HepG2 (cell line): ENCODE results near the gene CD151. TPM values are rescaled to one million over a fixed set of nuclear protein-coding genes. Genes with fewer than 3 reads are reported as not detected.
A peak's percentile ranks its signal among the peaks of the same experiment; 100 is the strongest.

Source experiments
- ATAC-seq: fragments of 200-7000 bp; cut with Tn5 transposase; 3 replicates; pipeline ENCODE4 v1.9.1; 2020; ENCODE audit warnings: mild to moderate bottlenecking, moderate library complexity
- BruUV-seq: library from RNA; stranded (reverse); fragments of 400-500 nt; replicated peaks from 2 replicates; lab custom pipeline; 2021; lab: Mats Ljungman, UMichigan
- CTCF ChIA-PET: fragments of 300-600 bp; formaldehyde crosslinking; extraction: SDS; loops from one replicate; lab custom pipeline; 2021; ENCODE audit warnings: low total read pairs, inconsistent platforms, low intra/inter-chr PET ratio; lab: Yijun Ruan, JAX
- POLR2A ChIA-PET: fragments of 350-600 bp; sonication (Branson Sonifier 250); formaldehyde crosslinking; loops from one replicate; lab custom pipeline; 2020; ENCODE audit warnings: antibody characterized with exemption, inconsistent platforms; lab: Yijun Ruan, JAX
- DNase-seq: peaks from one replicate; pipeline ENCODE4 v3.0.0-alpha.2; 2015; ENCODE audit warnings: low spot score
- FAIRE-seq: peaks from 3 replicates; lab custom pipeline; 2011; peaks lifted over from hg19 to GRCh38; lab: Jason Lieb, UNC
- H2AFZ ChIP-seq: one replicate; pipeline ENCODE4 v1.6.1; 2011; ENCODE audit warnings: low read length, inconsistent platforms
- H3K27ac ChIP-seq: fragments of 300-600 bp; 3 replicates; pipeline ENCODE4 v1.8.0; 2011; ENCODE audit warnings: mixed run types, mild to moderate bottlenecking, mixed read lengths, low read length, inconsistent platforms; ENCODE audit not compliant: insufficient read depth; ENCODE audit errors: extremely low read length
- H3K27me3 ChIP-seq, 2 experiments: fragments of 200-600 bp in 1 of 2; 2 replicates in 1 of 2; 3 replicates in 1 of 2; pipeline versions ENCODE4 v1.6.0 to v1.8.0; 2011; ENCODE audit warnings: low read length in 2 of 2, mild to moderate bottlenecking in 2 of 2, moderate library complexity in 2 of 2, inconsistent platforms in 1 of 2; ENCODE audit not compliant: insufficient read depth in 2 of 2, control insufficient read depth in 1 of 2
- H3K36me3 ChIP-seq, 2 experiments: fragments of 200-600 bp in 1 of 2; replicated peaks in 1 of 2; 2 replicates in 1 of 2; 3 replicates in 1 of 2; pipeline versions ENCODE4 v1.5.1 to v1.8.0; 2011; ENCODE audit warnings: low read length in 2 of 2, inconsistent platforms in 1 of 2; ENCODE audit not compliant: insufficient read depth in 2 of 2, control insufficient read depth in 1 of 2
- H3K4me1 ChIP-seq: 2 replicates; pipeline ENCODE4 v1.5.1; 2012; ENCODE audit warnings: low read length, inconsistent platforms; ENCODE audit not compliant: insufficient read depth
- H3K4me2 ChIP-seq: 2 replicates; pipeline ENCODE4 v1.6.0; 2011; ENCODE audit warnings: low read depth, low read length, inconsistent platforms
- H3K4me3 ChIP-seq, 3 experiments: fragments of 200-600 bp in 1 of 3; sonication (generic), shearing (Covaris generic) in 1 of 3; replicated peaks in 1 of 3; 2 replicates each; pipeline ENCODE4 v1.5.1; 2011 to 2016; ENCODE audit warnings: low read length in 3 of 3, inconsistent platforms in 2 of 3, low read depth in 2 of 3, mild to moderate bottlenecking in 2 of 3, control low read depth in 1 of 3, mixed read lengths in 1 of 3; ENCODE audit not compliant: insufficient read depth in 1 of 3
- H3K79me2 ChIP-seq: one replicate; pipeline ENCODE4 v1.6.1; 2011; ENCODE audit warnings: low read length, inconsistent platforms; ENCODE audit not compliant: insufficient read depth
- H3K9ac ChIP-seq: 2 replicates; pipeline ENCODE4 v1.6.0; 2011; ENCODE audit warnings: mild to moderate bottlenecking, low read depth, low read length, inconsistent platforms; ENCODE audit not compliant: insufficient read depth
- H3K9me3 ChIP-seq: 2 replicates; pipeline ENCODE4 v1.5.1; 2012; ENCODE audit warnings: mild to moderate bottlenecking, low read length
- H4K20me1 ChIP-seq: 2 replicates; pipeline ENCODE4 v1.6.0; 2011; ENCODE audit warnings: inconsistent platforms, mild to moderate bottlenecking, low read length, moderate library complexity; ENCODE audit not compliant: insufficient read depth
- AGO2 ChIP-seq: fragments of 200-400 bp; formaldehyde crosslinking; optimal IDR thresholded peaks from 2 replicates; pipeline ENCODE3; 2017; ENCODE audit warnings: mild to moderate bottlenecking, low read depth, low read length, moderate library complexity
- CTCF ChIP-seq: sonication (generic); formaldehyde crosslinking; IDR thresholded peaks from 2 replicates; pipeline ENCODE4 v1.5.0; 2020; ENCODE audit warnings: mild to moderate bottlenecking, missing genetic modification reagents, moderate library complexity
- HNRNPL ChIP-seq: fragments of 200-400 bp; formaldehyde crosslinking; IDR thresholded peaks from 2 replicates; pipeline ENCODE4 v1.6.1; 2017; ENCODE audit warnings: mild to moderate bottlenecking, low read depth, low read length
- NCOR1 ChIP-seq: fragments of 200-600 bp; sonication (generic); IDR thresholded peaks from 2 replicates; pipeline ENCODE4 v1.7.0; 2017; ENCODE audit warnings: antibody characterized with exemption, low read length, borderline replicate concordance
- POLR2AphosphoS5 ChIP-seq: IDR thresholded peaks from 2 replicates; pipeline ENCODE4 v1.6.1; 2012; ENCODE audit warnings: low read depth, low read length
- RBFOX2 ChIP-seq: fragments of 200-400 bp; formaldehyde crosslinking; IDR thresholded peaks from 2 replicates; pipeline ENCODE4 v1.6.1; 2017; ENCODE audit warnings: low read depth, mild to moderate bottlenecking, low read length
- ZNF275 ChIP-seq: sonication (generic); formaldehyde crosslinking; IDR thresholded peaks from 2 replicates; pipeline ENCODE4 v1.8.0; 2022; ENCODE audit warnings: missing genetic modification reagents, mild to moderate bottlenecking, inconsistent platforms, borderline replicate concordance
- ZNF281 ChIP-seq: sonication (generic); formaldehyde crosslinking; IDR thresholded peaks from 2 replicates; pipeline ENCODE4 v1.4.0; 2020; ENCODE audit warnings: missing genetic modification reagents, borderline replicate concordance
- WGBS: methylation state at CpG from one replicate; pipeline ENCODE4 v1.1.6; 2017; ENCODE audit warnings: low lambda C conversion rate; 5-methylcytosine and 5-hydroxymethylcytosine counted together
- in situ Hi-C: cut with HindIII; loops from 2 replicates; pipeline ENCODE4 v1.10.0; 2017; ENCODE audit warnings: low pct_unique_long_range_greater_than_20kb; ENCODE audit not compliant: extremely low pct_ligation_motif_present
- intact Hi-C: fragments of 100-400 bp; cut with micrococcal nuclease; formaldehyde crosslinking; loops from one replicate; pipeline ENCODE4 v1.10.0; 2022; ENCODE audit not compliant: unreplicated experiment
- polyA plus RNA-seq, 8 experiments: library from polyadenylated mRNA; depleted of rRNA in 3 of 8; stranded (reverse) in 7 of 8; unstranded in 1 of 8; fragments of >200 nt; fragmentation: Illumina TruSeq in 4 of 8; extraction: Trizol in 4 of 8; gene quantifications; 2 replicates each; pipeline versions ENCODE4 v1.2.1 to v1.2.3, GENCODE V29; 2011 to 2016; ENCODE audit warnings: low read depth in 4 of 8, missing spikeins in 1 of 8, mixed read lengths in 1 of 8; ENCODE audit not compliant: insufficient read depth in 1 of 8
- total RNA-seq, 5 experiments: library from RNA; depleted of rRNA; stranded (reverse); fragments of >200 nt; fragmentation: Illumina TruSeq; extraction: Trizol; gene quantifications; 2 replicates each; pipeline ENCODE4 v1.2.3, GENCODE V29; 2016; ENCODE audit warnings: low read depth in 1 of 5

Gene CD151
- total and polyA plus RNA-seq, 2 of the 13 experiments (the other 11 are each of a cell fraction or from before 2014, with no cell fraction given) = 125 to 197 TPM

GRCh38 chr11:811446-812245, 21.1 kb upstream of the CD151 start (continued):
- 0 out of 2 replicates have a peak, but pooled peaks have one; percentile 51 for TF ChIP-seq HNRNPL
- no peak for TF ChIP-seq NCOR1
- TF ChIP-seq CTCF (CRISPR knock-in tag) = peak; percentile 49
- no peak for TF ChIP-seq ZNF281

GRCh38 chr11:812390-812789, 20.4 kb upstream of the CD151 start:
- FAIRE-seq = no peak
- Histone ChIP-seq H3K4me1 (peaks cover 41% of the 10 kb centered on the region), H3K27ac (no peak overlapping the region), H2AFZ (no peak overlapping the region), H3K9me3 (no peaks in the 10 kb centered on the region), H3K27me3 (no peaks in the 10 kb centered on the region; a peak in 1 of 5 replicates), H3K4me3 (no peak overlapping the region), H3K4me2 (peak overlapping the region; percentile 93; the same call in 1 of the 2 replicates), H3K36me3 (peaks cover 19 to 27% of the 10 kb centered on the region in 2 experiments), H4K20me1 (peaks cover 24% of the 10 kb centered on the region), H3K79me2 (peaks cover 33% of the 10 kb centered on the region), H3K9ac (no peak overlapping the region)
- ChIA-PET POLR2A (interaction anchor here (0.8 to 1.9 kb wide), 4 partner anchors 9 to 140 kb away, joined by 3 to 9 read pairs (median 3); no protein-coding TSS in a partner anchor), CTCF (no interaction called here)
- no TSS peak for BruUV-seq
- no peak for DNase-seq
- WGBS = 90% methylated on average over 2 of the region's 3 CpGs
- intact Hi-C loops = no loop called here
- ATAC-seq = no peak
- TF ChIP-seq AGO2 (peak; percentile 71), POLR2AphosphoS5 (0 out of 2 replicates have a peak, but pooled peaks have one; percentile 5), ZNF275 (CRISPR knock-in tag) (no peak), RBFOX2 (peak; percentile 10; the same call in 1 of the 2 replicates)
- in situ Hi-C loops = no loop called here
